Neural crest cell (in vitro differentiated cells): ENCODE measurements around the gene TKFC. TPM values are rescaled to one million over a fixed set of nuclear protein-coding genes. Genes with fewer than 3 reads are reported as not detected.

ENCODE experiments used
- DNase-seq: peaks from one replicate; pipeline ENCODE4 v3.0.0; 2021; ENCODE audit warnings: low read depth, mixed read lengths, low spot score
- H3K27ac Mint-ChIP-seq: one replicate; pipeline ENCODE4 v1.8.0; 2021; ENCODE audit warnings: mild to moderate bottlenecking, mixed read lengths; ENCODE audit not compliant: unreplicated experiment
- H3K27me3 Mint-ChIP-seq: 2 replicates; pipeline ENCODE4 v1.8.0; 2021; ENCODE audit warnings: low read depth, mild to moderate bottlenecking, mixed read lengths
- H3K36me3 Mint-ChIP-seq: 2 replicates; pipeline ENCODE4 v1.8.0; 2021; ENCODE audit warnings: low read depth, mild to moderate bottlenecking, mixed read lengths
- H3K4me1 Mint-ChIP-seq: 2 replicates; pipeline ENCODE4 v1.8.0; 2021; ENCODE audit warnings: mixed read lengths
- H3K4me3 Mint-ChIP-seq: one replicate; pipeline ENCODE4 v1.8.0; 2021; ENCODE audit warnings: mild to moderate bottlenecking, mixed read lengths
- H3K9me3 Mint-ChIP-seq: 2 replicates; pipeline ENCODE4 v1.8.0; 2021; ENCODE audit warnings: mixed read lengths
- CTCF ChIP-seq: fragments of 200-600 bp; sonication (generic); conservative IDR thresholded peaks from 2 replicates; pipeline ENCODE4 v1.5.0; 2021; ENCODE audit warnings: antibody characterized with exemption, mild to moderate bottlenecking
- total RNA-seq: library from RNA; stranded (reverse); gene quantifications from 2 replicates; pipeline ENCODE4 v1.2.1, GENCODE V29; 2021

TKFC gene
- total RNA-seq, 1 donor from 2014 or later: 53.9 TPM

GRCh38 chr11:61384271-61385242, 51.5 kb downstream of the TKFC start:
- Mint-ChIP-seq H3K36me3 (peaks cover 3% of the 10 kb centered on the region), H3K4me3 (no peak overlapping the region), H3K4me1 (peaks cover 9% of the 10 kb centered on the region), H3K9me3 (peaks cover 1% of the 10 kb centered on the region), H3K27ac (no peak overlapping the region), H3K27me3 (no peaks in the 10 kb centered on the region)
- no peak for TF ChIP-seq CTCF
- no peak for DNase-seq

- Mint-ChIP-seq H3K27ac (no peak overlapping the region), H3K36me3 (peaks cover 9% of the 10 kb centered on the region), H3K9me3 (peaks cover 7% of the 10 kb centered on the region), H3K27me3 (no peaks in the 10 kb centered on the region), H3K4me3 (peak overlapping the region; percentile 31), H3K4me1 (peaks cover 28% of the 10 kb centered on the region)
- no peak for DNase-seq
- TF ChIP-seq CTCF: no peak
These were observed 57.1 kb downstream of the TKFC start for GRCh38 chr11:61390161-61390560.

- no peak for DNase-seq
- peaks cover 21% of the 10 kb centered on the region for H3K4me1 Mint-ChIP-seq
- no peak overlapping the region for H3K27ac Mint-ChIP-seq
- H3K27me3 Mint-ChIP-seq: no peaks in the 10 kb centered on the region
- peak overlapping the region; percentile 93 for H3K4me3 Mint-ChIP-seq
- H3K9me3 Mint-ChIP-seq: peaks cover 7% of the 10 kb centered on the region
- no peak for TF ChIP-seq CTCF
- H3K36me3 Mint-ChIP-seq: peaks cover 12% of the 10 kb centered on the region
These were observed 60.1 kb downstream of the TKFC start for GRCh38 chr11:61392981-61393595.

Other genes with a start within 250 kb of the TKFC start
- gene CD5, start 230.7 kb upstream of the TKFC start, total RNA-seq: not detected in 2 replicates
- gene VPS37C, start 171.8 kb upstream of the TKFC start, total RNA-seq: 25.8 and 26.0 TPM in 2 replicates
- gene PGA3, start 129.7 kb upstream of the TKFC start, total RNA-seq: not detected in 2 replicates
- gene PGA4, start 110.9 kb upstream of the TKFC start, total RNA-seq: not detected in 2 replicates
- gene PGA5, start 92.1 kb upstream of the TKFC start, total RNA-seq: not detected in 2 replicates
- 42.0 and 42.1 TPM in 2 replicates for gene VWCE, start 37.9 kb upstream of the TKFC start, total RNA-seq
- 315 and 329 TPM in 2 replicates for gene DDB1, start 123 bp upstream of the TKFC start, total RNA-seq
- gene CYB561A3, start 28.7 kb downstream of the TKFC start, total RNA-seq: 28.1 and 28.9 TPM in 2 replicates
- 47.8 and 52.6 TPM in 2 replicates for gene TMEM138, start 29.1 kb downstream of the TKFC start, total RNA-seq
- 23.5 and 23.9 TPM in 2 replicates for gene TMEM216, start 59.4 kb downstream of the TKFC start, total RNA-seq
- gene CPSF7, start 96.7 kb downstream of the TKFC start, total RNA-seq: 144 and 150 TPM in 2 replicates
- gene SDHAF2, start 96.9 kb downstream of the TKFC start, total RNA-seq: 33.8 and 35.0 TPM in 2 replicates
- gene LRRC10B, start 175.5 kb downstream of the TKFC start, total RNA-seq: 2.8 and 2.9 TPM in 2 replicates
- 3.8 and 4.1 TPM in 2 replicates for gene SYT7, start 247.8 kb downstream of the TKFC start, total RNA-seq